ENCODE data around the gene CHAT. TPM values are rescaled to one million over a fixed set of nuclear protein-coding genes. Genes with fewer than 3 reads are reported as not detected.

Gene CHAT
- total RNA-seq, 1 experiment from 2014 or later: not detected

DNA sequence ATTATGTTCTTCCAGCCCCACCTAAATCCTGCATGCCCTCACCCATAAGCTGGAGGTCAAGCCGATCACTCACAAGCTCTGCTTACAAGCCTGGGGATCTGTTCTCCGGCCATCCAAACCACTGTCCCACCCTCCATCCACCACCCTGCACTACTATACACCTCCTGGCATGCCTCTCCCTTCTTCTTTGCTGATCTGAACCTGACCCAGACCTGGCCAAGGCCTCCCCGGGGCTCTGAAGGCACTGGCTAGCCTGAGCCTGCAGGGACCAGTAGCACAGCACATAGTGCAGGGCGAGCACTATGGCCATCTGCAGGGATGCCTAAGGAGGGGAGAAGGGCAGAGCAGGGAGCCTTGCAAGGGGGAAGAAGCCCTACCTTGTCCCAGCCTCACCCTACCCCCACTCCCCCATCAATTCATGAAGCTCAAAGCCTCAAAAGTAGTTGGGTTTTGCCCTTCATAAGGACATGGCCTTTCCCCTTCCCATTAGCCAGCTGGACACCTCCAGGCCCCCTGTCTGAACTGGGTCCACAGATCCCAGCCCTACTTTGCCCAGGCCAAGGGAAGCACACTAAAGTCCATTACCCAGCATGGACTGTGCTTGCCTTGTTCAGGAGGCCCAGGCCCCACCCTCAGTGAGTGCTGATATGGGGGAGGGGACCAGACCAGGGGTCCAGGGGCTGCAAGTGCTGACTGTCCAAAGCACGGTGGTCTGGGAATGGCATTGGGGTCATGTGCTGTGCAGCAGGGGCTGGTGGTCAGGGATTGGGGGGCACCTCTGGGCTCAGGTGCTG lies 29.6 kb downstream of the CHAT start:
- H3K36me3 Mint-ChIP-seq (ENCODE audit: insufficient read depth in 1 of 3, low read depth in 3 of 3): no peaks in the 10 kb centered on the region
- Histone ChIP-seq H3T11ph (ENCODE audit: low read length) (no peak overlapping the region), H2BK12ac (ENCODE audit: insufficient read length, low read depth, low read length) (no peak overlapping the region)

More for the DNA sequence above, 29.6 kb downstream of the CHAT start:
- no CpG with 5 or more reads among the region's 5 CpGs for WGBS (ENCODE audit: extremely low coverage, insufficient read length, low lambda C conversion rate)
- Histone ChIP-seq H4K8ac (replicated peaks; ENCODE audit: insufficient read length, low read depth, low read length) (no peak overlapping the region), H3K14ac (ENCODE audit: insufficient read depth, low read length) (no peak overlapping the region; the same call in 1 of the 2 replicates), H3K4ac (ENCODE audit: low read depth, low read length) (no peak overlapping the region), H3K4me2 (ENCODE audit: insufficient read depth, insufficient read length, low read length) (no peak overlapping the region), H3K79me2 (ENCODE audit: insufficient read depth, low read length) (no peaks in the 10 kb centered on the region), H2BK120ac (ENCODE audit: low read depth, low read length, poor library complexity, severe bottlenecking) (no peak overlapping the region), H3K23ac (ENCODE audit: insufficient read length, low read depth, low read length) (no peak overlapping the region), H3K79me1 (ENCODE audit: insufficient read depth, low read depth, low read length, poor library complexity, severe bottlenecking) (no peaks in the 10 kb centered on the region), H3K9ac (ENCODE audit: extremely low read depth, insufficient read length, low read length) (no peak overlapping the region), H3K27me3 (ENCODE audit: insufficient read depth, low read length) (no peaks in the 10 kb centered on the region; the same call in 1 of the 2 replicates), H2BK15ac (ENCODE audit: low read depth, low read length) (no peak overlapping the region), H4K91ac (ENCODE audit: insufficient read length, low read depth, low read length) (no peak overlapping the region), H3K23me2 (ENCODE audit: insufficient read length, low read depth, low read length, poor library complexity, severe bottlenecking) (no peaks in the 10 kb centered on the region), H3K4me1 (ENCODE audit: insufficient read depth, low read length) (no peaks in the 10 kb centered on the region), H3K18ac (ENCODE audit: insufficient read length, low read depth, low read length) (no peak overlapping the region), H2BK20ac (ENCODE audit: low read depth, low read length, poor library complexity, severe bottlenecking) (no peak overlapping the region), H2AK5ac (ENCODE audit: insufficient read length, low read length) (no peak overlapping the region), H4K5ac (ENCODE audit: insufficient read length, low read depth, low read length) (no peak overlapping the region), H2BK5ac (ENCODE audit: insufficient read length, low read length) (no peak overlapping the region), H3K9me3 (ENCODE audit: control insufficient read depth, low read depth, low read length) (no peaks in the 10 kb centered on the region), H2AFZ (ENCODE audit: low read length) (no peak overlapping the region), H3K56ac (ENCODE audit: insufficient read length, low read depth, low read length) (no peak overlapping the region), H3K27ac (ENCODE audit: insufficient read length, low read depth, low read length) (no peak overlapping the region), H4K20me1 (ENCODE audit: control insufficient read depth, insufficient read depth, insufficient read length) (no peaks in the 10 kb centered on the region)
- H3K27me3 Mint-ChIP-seq (ENCODE audit: low read depth): peaks cover 49% of the 10 kb centered on the region
- no peak overlapping the region for H3K27ac Mint-ChIP-seq
- TF ChIP-seq, protein P1, sequence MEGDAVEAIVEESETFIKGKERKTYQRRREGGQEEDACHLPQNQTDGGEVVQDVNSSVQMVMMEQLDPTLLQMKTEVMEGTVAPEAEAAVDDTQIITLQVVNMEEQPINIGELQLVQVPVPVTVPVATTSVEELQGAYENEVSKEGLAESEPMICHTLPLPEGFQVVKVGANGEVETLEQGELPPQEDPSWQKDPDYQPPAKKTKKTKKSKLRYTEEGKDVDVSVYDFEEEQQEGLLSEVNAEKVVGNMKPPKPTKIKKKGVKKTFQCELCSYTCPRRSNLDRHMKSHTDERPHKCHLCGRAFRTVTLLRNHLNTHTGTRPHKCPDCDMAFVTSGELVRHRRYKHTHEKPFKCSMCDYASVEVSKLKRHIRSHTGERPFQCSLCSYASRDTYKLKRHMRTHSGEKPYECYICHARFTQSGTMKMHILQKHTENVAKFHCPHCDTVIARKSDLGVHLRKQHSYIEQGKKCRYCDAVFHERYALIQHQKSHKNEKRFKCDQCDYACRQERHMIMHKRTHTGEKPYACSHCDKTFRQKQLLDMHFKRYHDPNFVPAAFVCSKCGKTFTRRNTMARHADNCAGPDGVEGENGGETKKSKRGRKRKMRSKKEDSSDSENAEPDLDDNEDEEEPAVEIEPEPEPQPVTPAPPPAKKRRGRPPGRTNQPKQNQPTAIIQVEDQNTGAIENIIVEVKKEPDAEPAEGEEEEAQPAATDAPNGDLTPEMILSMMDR (conservative IDR thresholded peaks at IDR 0.05): no peak
- H3K4me1 Mint-ChIP-seq: 0 out of 4 replicates have a peak, but pooled peaks cover 0 to 5% of the 10 kb centered on the region in 2 experiments
- no peaks in the 10 kb centered on the region for H3K9me3 Mint-ChIP-seq
- DNase-seq: peak; percentile 17
- H3K4me3 Mint-ChIP-seq: no peak overlapping the region
